Measurements from ENCODE around the gene MAN1B1.
"Not testable (repeated sequence)": the region's sequence is repeated elsewhere in the genome, so short reads cannot be mapped to it uniquely, and the experiment has no call there.

The MAN1B1 gene

GRCh38 chr9:137110911-137111787, 24.4 kb downstream of the MAN1B1 start:
- no peak for DNase-seq (ENCODE audit: low spot score)

- DNase-seq (ENCODE audit: low spot score): no peak
Observed at GRCh38 chr9:137111788-137112563, 25.2 kb downstream of the MAN1B1 start.

GRCh38 chr9:137112564-137113384, 26.0 kb downstream of the MAN1B1 start:
- DNase-seq (ENCODE audit: low spot score): no peak

- peak; percentile 50 for DNase-seq (ENCODE audit: low spot score)
Observed at GRCh38 chr9:137113385-137114159, 26.8 kb downstream of the MAN1B1 start.

- DNase-seq (ENCODE audit: low spot score): peak; percentile 39
Observed at GRCh38 chr9:137114220-137114612, 27.4 kb downstream of the MAN1B1 start.

GRCh38 chr9:137114613-137115393, 28.0 kb downstream of the MAN1B1 start, which contains the start of gene DPP7:
TSS of gene DPP7 (minus strand) at chr9:137114733. CDS start at chr9:137114713, 20 bp downstream.
- peak; percentile 85 for DNase-seq (ENCODE audit: low spot score)

- DNase-seq (ENCODE audit: low spot score): no peak
Observed at GRCh38 chr9:137115394-137116026, 28.7 kb downstream of the MAN1B1 start.

- no peak for DNase-seq (ENCODE audit: low spot score)
Observed at GRCh38 chr9:137116027-137116507, 29.3 kb downstream of the MAN1B1 start.

GRCh38 chr9:137116728-137117127, 29.9 kb downstream of the MAN1B1 start:
- DNase-seq (ENCODE audit: low spot score): no peak

- no peak for DNase-seq (ENCODE audit: low spot score)
Observed at GRCh38 chr9:137117269-137117731, 30.5 kb downstream of the MAN1B1 start.

GRCh38 chr9:137118092-137118603, 31.4 kb downstream of the MAN1B1 start:
- DNase-seq (ENCODE audit: low spot score): not testable (repeated sequence)

- DNase-seq (ENCODE audit: low spot score): not testable (repeated sequence)
Observed at GRCh38 chr9:137121927-137122795, 35.4 kb downstream of the MAN1B1 start.

- not testable (repeated sequence) for DNase-seq (ENCODE audit: low spot score)
Observed at GRCh38 chr9:137122796-137123467, 36.1 kb downstream of the MAN1B1 start.

GRCh38 chr9:137123468-137123837, 36.7 kb downstream of the MAN1B1 start:
- DNase-seq (ENCODE audit: low spot score): no peak

- not testable (repeated sequence) for DNase-seq (ENCODE audit: low spot score)
Observed at GRCh38 chr9:137123952-137124462, 37.2 kb downstream of the MAN1B1 start.

GRCh38 chr9:137126786-137127185, 40.0 kb downstream of the MAN1B1 start:
- peak; percentile 40 for DNase-seq (ENCODE audit: low spot score)

- peak; percentile 79 for DNase-seq (ENCODE audit: low spot score)
Observed at GRCh38 chr9:137127301-137128157, 40.7 kb downstream of the MAN1B1 start.

Measured in RKO (cell line).